A549 (cell line): ENCODE measurements around the gene PEX11B.

Experiments used
- CHD4 ChIP-seq: fragments of 200-600 bp; sonication (generic); IDR thresholded peaks from 2 replicates; pipeline ENCODE4 v1.6.1; 2016; ENCODE audit warnings: antibody characterized with exemption, mild to moderate bottlenecking, borderline replicate concordance
- EP300 ChIP-seq, 2 experiments: fragments of >200 bp; sonication (Bioruptor Twin); formaldehyde crosslinking; IDR thresholded peaks; 2 replicates in 1 of 2; 3 replicates in 1 of 2; pipeline ENCODE4 v1.6.1; 2016 to 2017
- HDAC2 ChIP-seq: fragments of 200-600 bp; sonication (generic); IDR thresholded peaks from 2 replicates; pipeline ENCODE4 v1.6.1; 2016
- HOXB5 ChIP-seq: fragments of 250-450 bp; sonication (Bioruptor Pico); IDR thresholded peaks from 2 replicates; pipeline ENCODE4 v1.5.0; 2020; ENCODE audit warnings: mild to moderate bottlenecking, moderate library complexity
- KDM1A ChIP-seq: fragments of 200-600 bp; sonication (generic); IDR thresholded peaks from 2 replicates; pipeline ENCODE4 v1.6.1; 2016; ENCODE audit warnings: low read depth, mild to moderate bottlenecking
- KDM5A ChIP-seq: fragments of 200-600 bp; sonication (generic); IDR thresholded peaks from 2 replicates; pipeline ENCODE4 v1.6.1; 2016; ENCODE audit warnings: antibody characterized with exemption, mild to moderate bottlenecking
- MYC ChIP-seq: IDR thresholded peaks from 2 replicates; pipeline ENCODE4 v1.6.1; 2012; ENCODE audit warnings: mild to moderate bottlenecking, inconsistent platforms, low read length, improper control_type of control experiment, borderline replicate concordance
- POLR2A ChIP-seq: IDR thresholded peaks from 2 replicates; pipeline ENCODE4 v1.6.1; 2012; ENCODE audit warnings: mild to moderate bottlenecking, low read length
- SMC3 ChIP-seq: fragments of >200 bp; sonication (Bioruptor Twin); formaldehyde crosslinking; IDR thresholded peaks from 3 replicates; pipeline ENCODE4 v1.6.1; 2018; ENCODE audit warnings: inconsistent platforms
- TF ChIP-seq, protein P1 (sequence below): IDR thresholded peaks from 2 replicates; pipeline ENCODE4 v1.6.1; 2012
- TF ChIP-seq, protein P2 (sequence below): fragments of >200 bp; sonication (Bioruptor Twin); formaldehyde crosslinking; IDR thresholded peaks from 3 replicates; pipeline ENCODE4 v1.5.1; 2016
- TF ChIP-seq, protein P3 (sequence below): IDR thresholded peaks from 2 replicates; pipeline ENCODE4 v1.6.1; 2012
- TF ChIP-seq, protein P4 (sequence below): fragments of 200-600 bp; sonication (generic); IDR thresholded peaks from 2 replicates; pipeline ENCODE4 v1.6.1; 2016; ENCODE audit warnings: antibody characterized with exemption, mild to moderate bottlenecking, moderate library complexity

DNA sequence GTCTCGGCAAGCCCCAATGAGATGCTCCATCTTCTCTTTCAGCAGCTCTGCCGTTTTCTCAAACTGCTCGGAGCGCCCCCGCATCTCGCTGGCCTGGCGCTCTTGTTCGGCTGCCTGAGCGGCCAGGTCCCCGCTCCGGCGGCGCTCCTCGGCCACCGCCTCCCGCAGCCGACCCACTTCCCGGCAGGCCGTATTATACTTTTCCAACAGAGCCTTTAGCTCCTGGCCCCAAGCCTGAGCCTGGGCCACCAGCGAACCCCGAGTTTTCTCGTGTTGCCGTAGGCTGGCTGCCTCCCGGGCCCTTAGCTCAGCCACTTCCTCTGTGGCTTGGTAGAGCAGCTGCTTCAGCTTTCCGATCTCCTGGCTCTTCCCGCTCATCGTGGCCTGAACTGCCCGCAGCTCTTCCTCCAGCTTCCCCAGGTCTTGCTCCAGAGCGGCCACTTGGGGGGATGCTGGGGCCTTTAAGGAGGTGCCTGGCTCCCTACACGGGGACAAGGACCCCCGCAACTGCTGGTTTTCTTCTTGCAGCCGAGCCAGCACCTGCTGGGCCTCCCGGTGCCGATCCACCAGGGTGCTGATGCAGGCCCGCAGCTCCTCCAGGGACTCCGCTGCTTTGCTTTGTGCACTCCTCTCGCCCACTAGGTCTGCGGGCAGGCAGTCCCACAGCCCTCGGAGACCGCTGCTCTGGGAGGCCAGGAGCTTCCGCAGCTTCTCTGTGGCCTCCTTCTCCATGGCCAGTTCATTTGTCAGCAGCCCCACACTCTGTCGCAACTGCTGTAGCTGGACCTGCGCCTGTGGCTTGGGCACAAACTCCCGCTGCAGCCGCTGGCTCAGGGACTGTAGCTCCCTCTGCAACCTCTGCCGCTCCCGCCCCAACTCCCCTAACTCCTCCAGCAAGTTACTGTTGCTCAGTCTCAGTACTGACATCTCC is 46.3 kb downstream of the PEX11B start:
- TF ChIP-seq, protein P1, sequence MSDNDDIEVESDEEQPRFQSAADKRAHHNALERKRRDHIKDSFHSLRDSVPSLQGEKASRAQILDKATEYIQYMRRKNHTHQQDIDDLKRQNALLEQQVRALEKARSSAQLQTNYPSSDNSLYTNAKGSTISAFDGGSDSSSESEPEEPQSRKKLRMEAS = no peak
- TF ChIP-seq HDAC2 (no peak), MYC (no peak), CHD4 (no peak), SMC3 (no peak), HOXB5 (CRISPR knock-in tag) (no peak), KDM1A (no peak), EP300 (IDR thresholded peaks at IDR 0.05) (no peak), KDM5A (no peak), POLR2A (no peak)
- TF ChIP-seq, protein P2, sequence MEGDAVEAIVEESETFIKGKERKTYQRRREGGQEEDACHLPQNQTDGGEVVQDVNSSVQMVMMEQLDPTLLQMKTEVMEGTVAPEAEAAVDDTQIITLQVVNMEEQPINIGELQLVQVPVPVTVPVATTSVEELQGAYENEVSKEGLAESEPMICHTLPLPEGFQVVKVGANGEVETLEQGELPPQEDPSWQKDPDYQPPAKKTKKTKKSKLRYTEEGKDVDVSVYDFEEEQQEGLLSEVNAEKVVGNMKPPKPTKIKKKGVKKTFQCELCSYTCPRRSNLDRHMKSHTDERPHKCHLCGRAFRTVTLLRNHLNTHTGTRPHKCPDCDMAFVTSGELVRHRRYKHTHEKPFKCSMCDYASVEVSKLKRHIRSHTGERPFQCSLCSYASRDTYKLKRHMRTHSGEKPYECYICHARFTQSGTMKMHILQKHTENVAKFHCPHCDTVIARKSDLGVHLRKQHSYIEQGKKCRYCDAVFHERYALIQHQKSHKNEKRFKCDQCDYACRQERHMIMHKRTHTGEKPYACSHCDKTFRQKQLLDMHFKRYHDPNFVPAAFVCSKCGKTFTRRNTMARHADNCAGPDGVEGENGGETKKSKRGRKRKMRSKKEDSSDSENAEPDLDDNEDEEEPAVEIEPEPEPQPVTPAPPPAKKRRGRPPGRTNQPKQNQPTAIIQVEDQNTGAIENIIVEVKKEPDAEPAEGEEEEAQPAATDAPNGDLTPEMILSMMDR = no peak
- TF ChIP-seq, protein P3, sequence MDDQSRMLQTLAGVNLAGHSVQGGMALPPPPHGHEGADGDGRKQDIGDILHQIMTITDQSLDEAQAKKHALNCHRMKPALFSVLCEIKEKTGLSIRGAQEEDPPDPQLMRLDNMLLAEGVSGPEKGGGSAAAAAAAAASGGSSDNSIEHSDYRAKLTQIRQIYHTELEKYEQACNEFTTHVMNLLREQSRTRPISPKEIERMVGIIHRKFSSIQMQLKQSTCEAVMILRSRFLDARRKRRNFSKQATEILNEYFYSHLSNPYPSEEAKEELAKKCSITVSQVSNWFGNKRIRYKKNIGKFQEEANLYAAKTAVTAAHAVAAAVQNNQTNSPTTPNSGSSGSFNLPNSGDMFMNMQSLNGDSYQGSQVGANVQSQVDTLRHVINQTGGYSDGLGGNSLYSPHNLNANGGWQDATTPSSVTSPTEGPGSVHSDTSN = no peak
- TF ChIP-seq, protein P4, sequence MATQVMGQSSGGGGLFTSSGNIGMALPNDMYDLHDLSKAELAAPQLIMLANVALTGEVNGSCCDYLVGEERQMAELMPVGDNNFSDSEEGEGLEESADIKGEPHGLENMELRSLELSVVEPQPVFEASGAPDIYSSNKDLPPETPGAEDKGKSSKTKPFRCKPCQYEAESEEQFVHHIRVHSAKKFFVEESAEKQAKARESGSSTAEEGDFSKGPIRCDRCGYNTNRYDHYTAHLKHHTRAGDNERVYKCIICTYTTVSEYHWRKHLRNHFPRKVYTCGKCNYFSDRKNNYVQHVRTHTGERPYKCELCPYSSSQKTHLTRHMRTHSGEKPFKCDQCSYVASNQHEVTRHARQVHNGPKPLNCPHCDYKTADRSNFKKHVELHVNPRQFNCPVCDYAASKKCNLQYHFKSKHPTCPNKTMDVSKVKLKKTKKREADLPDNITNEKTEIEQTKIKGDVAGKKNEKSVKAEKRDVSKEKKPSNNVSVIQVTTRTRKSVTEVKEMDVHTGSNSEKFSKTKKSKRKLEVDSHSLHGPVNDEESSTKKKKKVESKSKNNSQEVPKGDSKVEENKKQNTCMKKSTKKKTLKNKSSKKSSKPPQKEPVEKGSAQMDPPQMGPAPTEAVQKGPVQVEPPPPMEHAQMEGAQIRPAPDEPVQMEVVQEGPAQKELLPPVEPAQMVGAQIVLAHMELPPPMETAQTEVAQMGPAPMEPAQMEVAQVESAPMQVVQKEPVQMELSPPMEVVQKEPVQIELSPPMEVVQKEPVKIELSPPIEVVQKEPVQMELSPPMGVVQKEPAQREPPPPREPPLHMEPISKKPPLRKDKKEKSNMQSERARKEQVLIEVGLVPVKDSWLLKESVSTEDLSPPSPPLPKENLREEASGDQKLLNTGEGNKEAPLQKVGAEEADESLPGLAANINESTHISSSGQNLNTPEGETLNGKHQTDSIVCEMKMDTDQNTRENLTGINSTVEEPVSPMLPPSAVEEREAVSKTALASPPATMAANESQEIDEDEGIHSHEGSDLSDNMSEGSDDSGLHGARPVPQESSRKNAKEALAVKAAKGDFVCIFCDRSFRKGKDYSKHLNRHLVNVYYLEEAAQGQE = no peak
